IPS-18a (cell line): ENCODE measurements around the gene SERPINE1.
"Not testable (repeated sequence)": the region's sequence is repeated elsewhere in the genome, so short reads cannot be mapped to it uniquely, and the experiment has no call there.

Experiments used
- H3K27ac ChIP-seq: one replicate; pipeline ENCODE4 v1.5.1; 2013; ENCODE audit warnings: low read length
- H3K27me3 ChIP-seq: one replicate; pipeline ENCODE4 v1.6.1; 2013; ENCODE audit warnings: mild to moderate bottlenecking, low read length; ENCODE audit not compliant: control insufficient read depth, insufficient read depth
- H3K36me3 ChIP-seq: one replicate; pipeline ENCODE4 v1.6.1; 2013; ENCODE audit warnings: low read depth, low read length; ENCODE audit not compliant: control insufficient read depth
- H3K4me1 ChIP-seq: one replicate; pipeline ENCODE4 v1.6.1; 2013; ENCODE audit warnings: low read depth, low read length; ENCODE audit not compliant: control insufficient read depth
- H3K4me3 ChIP-seq: one replicate; pipeline ENCODE4 v1.5.1; 2013; ENCODE audit warnings: low read length
- H3K9ac ChIP-seq: one replicate; pipeline ENCODE4 v1.6.1; 2013; ENCODE audit warnings: mild to moderate bottlenecking, low read length, moderate library complexity
- H3K9me3 ChIP-seq: one replicate; pipeline ENCODE4 v1.6.1; 2013; ENCODE audit warnings: low read depth, low read length; ENCODE audit not compliant: control insufficient read depth

SERPINE1 gene

DNA sequence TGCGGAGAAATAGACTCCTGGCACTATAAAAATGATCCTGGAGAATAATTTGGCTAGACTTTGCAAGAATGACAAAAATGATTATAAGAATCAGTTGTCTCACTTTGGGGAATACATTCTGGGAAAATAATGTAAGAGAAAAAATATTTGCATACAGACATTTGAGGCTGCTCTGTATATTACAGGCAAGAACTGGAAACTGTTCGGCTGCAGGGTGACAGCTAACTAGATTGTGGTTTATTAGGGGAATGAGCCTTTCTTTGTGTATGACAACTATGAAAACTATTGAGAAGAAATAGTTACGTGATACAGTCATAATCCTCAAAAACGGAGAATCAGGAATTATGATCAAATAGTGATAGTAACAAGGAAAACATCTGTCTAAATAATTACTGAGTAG is 33.0 kb upstream of the SERPINE1 start:
- no peaks in the 10 kb centered on the region for H3K9me3 ChIP-seq
- no peaks in the 10 kb centered on the region for H3K36me3 ChIP-seq
- no peaks in the 10 kb centered on the region for H3K4me1 ChIP-seq
- no peak overlapping the region for H3K9ac ChIP-seq
- no peak overlapping the region for H3K4me3 ChIP-seq
- no peaks in the 10 kb centered on the region for H3K27me3 ChIP-seq
- H3K27ac ChIP-seq, result no peak overlapping the region

- no peak overlapping the region for H3K9ac ChIP-seq
- H3K27me3 ChIP-seq, result no peaks in the 10 kb centered on the region
- no peaks in the 10 kb centered on the region for H3K9me3 ChIP-seq
- no peak overlapping the region for H3K4me3 ChIP-seq
- peaks cover 3% of the 10 kb centered on the region for H3K4me1 ChIP-seq
- no peak overlapping the region for H3K27ac ChIP-seq
- H3K36me3 ChIP-seq, result no peaks in the 10 kb centered on the region
Observed at GRCh38 chr7:101094376-101094775, 32.5 kb upstream of the SERPINE1 start.

- Histone ChIP-seq H3K4me1 (peaks cover 8% of the 10 kb centered on the region), H3K27ac (no peak overlapping the region), H3K9ac (no peak overlapping the region), H3K9me3 (no peaks in the 10 kb centered on the region), H3K4me3 (no peak overlapping the region), H3K36me3 (no peaks in the 10 kb centered on the region), H3K27me3 (no peaks in the 10 kb centered on the region)
Observed at GRCh38 chr7:101094791-101095375, 32.0 kb upstream of the SERPINE1 start.

DNA sequence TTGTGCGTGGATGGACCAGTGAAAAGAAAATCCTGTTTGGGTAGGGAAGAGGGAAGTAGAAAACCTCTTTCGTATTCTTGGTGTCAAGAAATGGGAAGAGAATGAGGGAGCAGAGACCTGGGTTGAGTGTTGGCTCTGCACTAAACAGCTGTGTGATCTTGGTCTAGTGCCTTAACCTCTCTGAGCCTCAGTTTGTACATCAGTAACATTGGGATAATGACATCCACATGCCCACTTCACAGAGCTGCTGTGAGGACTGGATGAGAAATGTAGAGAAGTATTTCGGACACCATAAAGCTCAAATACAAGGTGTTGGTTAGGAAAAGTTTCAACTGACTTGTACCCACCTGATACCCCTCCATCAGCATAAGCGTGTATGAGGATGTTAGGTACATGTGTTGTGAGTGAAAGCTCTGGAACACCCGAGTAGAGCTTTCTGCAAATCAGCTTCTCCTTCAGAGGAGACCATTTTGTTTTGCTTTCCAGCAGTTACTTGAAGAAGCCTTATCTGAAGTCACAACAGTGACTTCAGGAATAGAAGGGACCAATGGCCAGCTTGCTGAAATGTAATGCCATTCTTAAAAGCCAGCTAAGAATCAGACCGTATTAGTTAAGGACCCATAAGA is 30.5 kb upstream of the SERPINE1 start:
- Histone ChIP-seq H3K9me3 (no peaks in the 10 kb centered on the region), H3K4me3 (no peak overlapping the region), H3K9ac (no peak overlapping the region), H3K27me3 (no peaks in the 10 kb centered on the region), H3K36me3 (no peaks in the 10 kb centered on the region), H3K4me1 (peaks cover 17% of the 10 kb centered on the region), H3K27ac (no peak overlapping the region)

- Histone ChIP-seq H3K4me1 (peaks cover 17% of the 10 kb centered on the region), H3K4me3 (no peak overlapping the region), H3K27me3 (no peaks in the 10 kb centered on the region), H3K9ac (no peak overlapping the region), H3K36me3 (no peaks in the 10 kb centered on the region), H3K27ac (no peak overlapping the region), H3K9me3 (no peaks in the 10 kb centered on the region)
Observed at GRCh38 chr7:101096957-101097347, 30.0 kb upstream of the SERPINE1 start.

GRCh38 chr7:101097561-101097960 is 29.3 kb upstream of the SERPINE1 start:
- no peaks in the 10 kb centered on the region for H3K36me3 ChIP-seq
- H3K4me1 ChIP-seq, result peaks cover 17% of the 10 kb centered on the region
- H3K4me3 ChIP-seq, result no peak overlapping the region
- H3K9me3 ChIP-seq, result no peaks in the 10 kb centered on the region
- H3K9ac ChIP-seq, result no peak overlapping the region
- H3K27ac ChIP-seq, result no peak overlapping the region
- no peaks in the 10 kb centered on the region for H3K27me3 ChIP-seq

DNA sequence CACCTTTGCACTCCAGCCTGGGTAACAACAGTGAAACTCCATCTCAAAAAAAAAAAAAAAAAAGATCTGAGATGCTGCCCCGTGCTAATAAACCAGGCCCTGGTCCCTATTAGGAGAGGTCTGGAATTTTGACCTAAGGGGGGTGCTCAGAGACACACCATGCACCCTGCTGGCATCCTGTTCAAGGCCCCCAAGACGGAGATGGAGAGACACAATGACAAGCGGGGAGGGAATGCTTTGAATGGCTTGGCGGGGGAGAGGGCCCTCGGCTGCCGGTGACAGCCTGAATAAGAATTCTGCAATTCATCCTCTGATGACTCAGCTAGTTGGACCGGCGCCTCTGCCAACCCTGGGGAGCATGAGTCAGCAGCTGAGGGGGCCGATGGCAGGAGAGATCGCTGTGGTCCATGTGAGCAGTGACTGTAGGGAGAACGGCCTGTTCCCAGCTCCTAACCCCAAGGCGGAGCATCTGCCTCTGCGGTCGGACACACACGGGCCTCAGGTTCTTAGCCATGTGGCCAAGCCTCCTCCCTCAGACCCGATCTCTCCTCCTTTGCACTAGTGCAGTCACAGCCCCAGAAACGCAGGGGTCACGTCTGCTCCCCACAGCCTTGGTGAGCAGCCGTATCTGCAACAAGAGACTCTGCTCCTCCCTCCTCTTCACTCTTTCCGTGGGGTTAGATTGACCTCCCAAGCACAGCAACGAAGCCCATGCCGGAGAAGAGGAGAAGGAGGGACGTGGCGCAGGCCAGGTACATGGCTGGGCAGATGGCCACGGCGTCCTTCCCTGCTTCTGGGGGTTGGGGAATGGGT is 26.7 kb upstream of the SERPINE1 start:
- H3K4me1 ChIP-seq, result peaks cover 17% of the 10 kb centered on the region
- H3K9ac ChIP-seq, result peak overlapping the region; percentile 49
- peak overlapping the region; percentile 27 for H3K4me3 ChIP-seq
- no peaks in the 10 kb centered on the region for H3K36me3 ChIP-seq
- H3K27ac ChIP-seq, result peak overlapping the region; percentile 53
- no peaks in the 10 kb centered on the region for H3K9me3 ChIP-seq
- no peaks in the 10 kb centered on the region for H3K27me3 ChIP-seq

DNA sequence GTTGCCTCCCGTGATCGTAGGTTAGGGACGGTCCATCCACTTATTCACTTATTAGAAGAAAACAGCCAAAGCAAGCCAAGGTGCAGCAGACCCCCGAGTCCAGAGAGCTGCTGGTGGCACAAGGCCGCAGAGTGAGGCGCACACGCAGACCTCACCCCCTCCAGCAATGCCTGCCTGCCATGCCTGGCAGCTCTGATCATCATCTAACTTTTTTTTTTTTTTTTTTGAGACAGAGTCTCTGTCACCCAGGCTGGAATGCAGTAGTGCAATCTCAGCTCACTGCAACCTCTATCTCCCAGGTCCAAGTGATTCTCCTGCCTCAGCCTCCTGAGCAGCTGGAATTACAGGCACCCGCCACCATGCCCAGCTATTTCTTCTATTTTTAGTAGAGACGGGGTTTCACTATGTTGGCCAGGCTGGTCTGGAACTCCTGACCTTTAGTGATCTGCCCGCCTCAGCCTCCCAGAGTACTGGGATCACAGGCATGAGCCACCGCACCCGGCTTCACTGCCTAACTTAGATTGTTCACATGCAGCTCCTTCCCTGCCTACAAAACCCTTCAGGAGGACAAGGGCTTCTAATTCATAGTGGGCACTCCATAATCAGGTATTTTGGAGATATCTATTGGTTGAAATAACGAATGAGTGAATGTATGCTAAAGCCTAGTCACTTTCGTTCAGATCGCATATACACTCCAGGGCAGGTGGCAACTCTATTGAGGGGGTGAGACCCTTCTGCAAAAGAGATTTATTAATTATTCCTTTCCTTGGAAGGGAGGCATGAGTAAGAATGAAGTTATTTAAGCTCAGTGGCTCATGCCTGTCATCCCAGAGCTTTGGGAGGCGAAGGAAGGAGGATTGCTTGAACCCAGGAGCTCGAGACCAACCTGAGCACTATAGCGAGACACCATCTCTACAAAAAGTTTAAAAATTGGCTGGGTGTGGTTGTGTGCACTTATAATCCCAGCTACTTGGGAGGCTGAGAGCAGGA is 25.8 kb upstream of the SERPINE1 start:
- Histone ChIP-seq H3K4me1 (peaks cover 17% of the 10 kb centered on the region), H3K9me3 (no peaks in the 10 kb centered on the region), H3K9ac (peak overlapping the region; percentile 49), H3K27ac (no peak overlapping the region), H3K27me3 (no peaks in the 10 kb centered on the region), H3K4me3 (no peak overlapping the region), H3K36me3 (no peaks in the 10 kb centered on the region)

- H3K27me3 ChIP-seq, result no peaks in the 10 kb centered on the region
- peaks cover 17% of the 10 kb centered on the region for H3K4me1 ChIP-seq
- no peak overlapping the region for H3K4me3 ChIP-seq
- no peak overlapping the region for H3K27ac ChIP-seq
- H3K9ac ChIP-seq, result no peak overlapping the region
- no peaks in the 10 kb centered on the region for H3K36me3 ChIP-seq
- H3K9me3 ChIP-seq, result no peaks in the 10 kb centered on the region
Observed at GRCh38 chr7:101102026-101102425, 24.9 kb upstream of the SERPINE1 start.

DNA sequence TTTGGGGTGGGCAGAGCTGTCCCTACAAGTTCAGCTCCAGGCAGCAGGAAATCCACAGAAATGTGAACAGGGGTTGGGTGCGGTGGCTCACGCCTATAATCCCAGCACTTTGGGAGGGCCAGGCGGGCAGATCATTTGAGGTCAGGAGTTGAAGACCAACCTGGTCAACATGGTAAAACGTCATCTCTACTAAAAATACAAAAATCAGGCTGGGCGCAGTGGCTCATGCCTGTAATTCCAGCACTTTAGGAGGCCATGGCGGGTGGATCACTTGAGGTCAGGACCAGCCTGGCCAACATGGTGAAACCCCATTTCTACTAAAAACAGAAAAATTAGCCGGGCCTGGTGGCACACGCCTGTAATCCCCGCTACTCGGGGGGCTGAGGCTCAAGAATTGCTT is 23.2 kb upstream of the SERPINE1 start:
- not testable (repeated sequence) for H3K27me3 ChIP-seq, H3K27ac ChIP-seq, H3K9me3 ChIP-seq, H3K36me3 ChIP-seq, H3K4me3 ChIP-seq, H3K9ac ChIP-seq
- H3K4me1 ChIP-seq, result peaks cover 17% of the 10 kb centered on the region

GRCh38 chr7:101104193-101104713 is 22.7 kb upstream of the SERPINE1 start:
- Histone ChIP-seq H3K9ac (no peak overlapping the region), H3K9me3 (no peaks in the 10 kb centered on the region), H3K27me3 (no peaks in the 10 kb centered on the region), H3K36me3 (no peaks in the 10 kb centered on the region), H3K4me3 (no peak overlapping the region), H3K27ac (no peak overlapping the region), H3K4me1 (peaks cover 15% of the 10 kb centered on the region)
